GM12878 (cell line): Measurements from ENCODE around the gene CLIP2. TPM values are rescaled to one million over a fixed set of nuclear protein-coding genes. Genes with fewer than 3 reads are reported as not detected.

Experiments
- ATAC-seq: fragments of 200-7000 bp; cut with Tn5 transposase; 3 replicates; pipeline ENCODE4 v1.9.1; 2020; ENCODE audit warnings: mild to moderate bottlenecking, moderate library complexity
- BruUV-seq: library from RNA; stranded (reverse); fragments of 400-500 nt; replicated peaks from 2 replicates; lab custom pipeline; 2021; lab: Mats Ljungman, UMichigan
- CTCF ChIA-PET: fragments of 300-600 bp; sonication (Branson Sonifier 250); formaldehyde crosslinking; extraction: SDS; loops from one replicate; lab custom pipeline; 2021; ENCODE audit warnings: inconsistent platforms; lab: Yijun Ruan, JAX
- POLR2A ChIA-PET: fragments of 350-600 bp; formaldehyde crosslinking; extraction: SDS; loops from one replicate; lab custom pipeline; 2021; ENCODE audit warnings: inconsistent platforms; lab: Charles Lee
- RAD21 ChIA-PET: fragments of 300-600 bp; sonication (Branson Sonifier 250); formaldehyde crosslinking; loops from one replicate; lab custom pipeline; 2023; ENCODE audit warnings: antibody characterized with exemption; ENCODE audit not compliant: unreplicated experiment; lab: Charles Lee
- SMC1A ChIA-PET: fragments of 300-600 bp; sonication (Branson Sonifier 250); formaldehyde crosslinking; loops from one replicate; lab custom pipeline; 2023; ENCODE audit not compliant: unreplicated experiment, uncharacterized antibody; lab: Charles Lee
- DNase-seq: peaks from one replicate; pipeline ENCODE4 v3.0.0-alpha.2; 2011; ENCODE audit warnings: low read depth, low spot score
- FAIRE-seq: peaks from 3 replicates; lab custom pipeline; 2011; peaks lifted over from hg19 to GRCh38; lab: Jason Lieb, UNC
- H2AFZ ChIP-seq: 2 replicates; pipeline ENCODE4 v1.6.0; 2011; ENCODE audit warnings: low read depth, low read length, control low read depth; ENCODE audit not compliant: control insufficient read depth
- H3K27ac ChIP-seq: 2 replicates; pipeline ENCODE4 v1.5.1; 2011; ENCODE audit warnings: control low read depth; ENCODE audit not compliant: control insufficient read depth, insufficient read depth
- H3K27me3 ChIP-seq, 2 experiments: replicated peaks in 1 of 2; 2 replicates each; pipeline versions ENCODE4 v1.6.0 to v1.6.1; 2011; ENCODE audit warnings: low read length in 1 of 2; ENCODE audit not compliant: control insufficient read depth in 2 of 2, insufficient read depth in 2 of 2
- H3K36me3 ChIP-seq, 2 experiments: 2 replicates each; pipeline ENCODE4 v1.5.1; 2011; ENCODE audit warnings: low read length in 1 of 2; ENCODE audit not compliant: control insufficient read depth in 2 of 2, insufficient read depth in 2 of 2
- H3K4me1 ChIP-seq: 2 replicates; pipeline ENCODE4 v1.6.1; 2011; ENCODE audit warnings: mild to moderate bottlenecking, low read length, moderate library complexity, mixed read lengths; ENCODE audit not compliant: control insufficient read depth, insufficient read depth
- H3K4me2 ChIP-seq: 2 replicates; pipeline ENCODE4 v1.6.0; 2011; ENCODE audit warnings: control low read depth; ENCODE audit not compliant: control insufficient read depth, insufficient read depth
- H3K4me3 ChIP-seq: fragments of 200-600 bp; sonication (generic); 2 replicates; pipeline ENCODE4 v1.5.1; 2016
- H3K79me2 ChIP-seq: 2 replicates; pipeline ENCODE4 v1.6.0; 2011; ENCODE audit warnings: low read length; ENCODE audit not compliant: control insufficient read depth, insufficient read depth
- H3K9ac ChIP-seq: 2 replicates; pipeline ENCODE4 v1.8.0; 2011; ENCODE audit warnings: low read length, control low read depth, mixed read lengths; ENCODE audit not compliant: control insufficient read depth, insufficient read depth
- H3K9me3 ChIP-seq: replicated peaks from 3 replicates; pipeline ENCODE4 v1.5.1; 2011; ENCODE audit warnings: mild to moderate bottlenecking, low read length; ENCODE audit not compliant: control insufficient read depth, insufficient read depth
- H4K20me1 ChIP-seq: 2 replicates; pipeline ENCODE4 v1.6.0; 2011; ENCODE audit not compliant: control insufficient read depth, insufficient read depth
- CHD1 ChIP-seq: IDR thresholded peaks from 2 replicates; pipeline ENCODE4 v1.6.1; 2012; ENCODE audit warnings: low read depth, low read length, improper control_type of control experiment
- DPF2 ChIP-seq: fragments of 450-650 bp; IDR thresholded peaks from 2 replicates; pipeline ENCODE4 v1.6.1; 2017; ENCODE audit warnings: mild to moderate bottlenecking
- KLF5 ChIP-seq: fragments of 450-650 bp; IDR thresholded peaks from 2 replicates; pipeline ENCODE4 v1.6.1; 2014; ENCODE audit warnings: mild to moderate bottlenecking; ENCODE audit not compliant: partially characterized antibody
- MLLT1 ChIP-seq: fragments of 450-650 bp; IDR thresholded peaks from 2 replicates; pipeline ENCODE4 v1.6.1; 2016; ENCODE audit warnings: mild to moderate bottlenecking
- NR2F1 ChIP-seq: fragments of 450-650 bp; conservative IDR thresholded peaks from 2 replicates; pipeline ENCODE4 v1.6.1; 2017; ENCODE audit warnings: mild to moderate bottlenecking
- PAX5 ChIP-seq: IDR thresholded peaks from 2 replicates; pipeline ENCODE4 v1.6.1; 2011; ENCODE audit warnings: low read depth, low read length, borderline replicate concordance
- RAD51 ChIP-seq: fragments of 450-650 bp; IDR thresholded peaks from 2 replicates; pipeline ENCODE4 v1.6.1; 2016; ENCODE audit warnings: moderate library complexity, mild to moderate bottlenecking, inconsistent platforms
- RCOR1 ChIP-seq: conservative IDR thresholded peaks from 2 replicates; pipeline ENCODE4 v1.6.1; 2012; ENCODE audit warnings: low read depth, low read length, improper control_type of control experiment
- SMARCA5 ChIP-seq: fragments of 450-650 bp; IDR thresholded peaks from 2 replicates; pipeline ENCODE4 v1.6.1; 2017; ENCODE audit warnings: mild to moderate bottlenecking
- WGBS: methylation state at CpG from one replicate; pipeline ENCODE4 v1.1.6; 2016; ENCODE audit warnings: low lambda C conversion rate; ENCODE audit not compliant: insufficient replicate concordance, insufficient coverage; ENCODE audit errors: missing lambda C conversion rate; 5-methylcytosine and 5-hydroxymethylcytosine counted together
- in situ Hi-C: fragments of 300-500 bp; cut with MboI; formaldehyde crosslinking; loops from 9 replicates; pipeline ENCODE4 v1.14.3; 2018; ENCODE audit warnings: mixed read lengths
- intact Hi-C: fragments of 100-400 bp; cut with micrococcal nuclease; formaldehyde crosslinking; loops from one replicate; pipeline ENCODE4 v1.14.2; 2022; ENCODE audit not compliant: unreplicated experiment
- polyA plus RNA-seq, 11 experiments: library from polyadenylated mRNA; depleted of rRNA in 4 of 11; unstranded in 6 of 11; stranded (reverse) in 5 of 11; fragments of >200 nt; fragmentation: Nextera tagmentation in 4 of 11; fragmentation: Illumina TruSeq in 1 of 11; extraction: Ambion mirVana in 4 of 11; extraction: Trizol in 1 of 11; gene quantifications; 1 replicate in 1 of 11; 2 replicates in 10 of 11; pipeline versions ENCODE4 v1.2.1 to v1.2.3, GENCODE V29; 2011 to 2016; ENCODE audit warnings: inconsistent platforms in 2 of 11, missing spikeins in 2 of 11, low read depth in 1 of 11
- total RNA-seq, 4 experiments: library from RNA; depleted of rRNA in 3 of 4; stranded (reverse); fragments of >200 nt in 3 of 4; fragmentation: Illumina TruSeq in 1 of 4; extraction: Trizol in 1 of 4; gene quantifications; 2 replicates each; pipeline versions ENCODE4 v1.2.1 to v1.2.3, GENCODE V29; 2013 to 2021
- TF ChIP-seq, protein P1 (sequence below): fragments of 150-350 bp; IDR thresholded peaks from 2 replicates; pipeline ENCODE4 v1.6.1; 2014; ENCODE audit warnings: mild to moderate bottlenecking, low read depth, low read length
- TF ChIP-seq, protein P2 (sequence below): fragments of 450-650 bp; IDR thresholded peaks from 2 replicates; pipeline ENCODE4 v1.6.1; 2017; ENCODE audit warnings: low read depth, mild to moderate bottlenecking, moderate library complexity

The CLIP2 gene
- total and polyA plus RNA-seq, 10 of the 15 experiments (the other 5 are each of a cell fraction or from before 2014, with no cell fraction given), result 0.26 to 56.3 (median 21.0) TPM

- TF ChIP-seq KLF5 (no peak), NR2F1 (peak; percentile 50; the same call in 1 of the 2 replicates), SMARCA5 (peak; percentile 39), MLLT1 (no peak), RCOR1 (no peak), DPF2 (peak; percentile 79; the same call in 1 of the 2 replicates), PAX5 (0 out of 2 replicates have a peak, but pooled peaks have one; percentile 38), RAD51 (no peak)
- TF ChIP-seq, protein P1, sequence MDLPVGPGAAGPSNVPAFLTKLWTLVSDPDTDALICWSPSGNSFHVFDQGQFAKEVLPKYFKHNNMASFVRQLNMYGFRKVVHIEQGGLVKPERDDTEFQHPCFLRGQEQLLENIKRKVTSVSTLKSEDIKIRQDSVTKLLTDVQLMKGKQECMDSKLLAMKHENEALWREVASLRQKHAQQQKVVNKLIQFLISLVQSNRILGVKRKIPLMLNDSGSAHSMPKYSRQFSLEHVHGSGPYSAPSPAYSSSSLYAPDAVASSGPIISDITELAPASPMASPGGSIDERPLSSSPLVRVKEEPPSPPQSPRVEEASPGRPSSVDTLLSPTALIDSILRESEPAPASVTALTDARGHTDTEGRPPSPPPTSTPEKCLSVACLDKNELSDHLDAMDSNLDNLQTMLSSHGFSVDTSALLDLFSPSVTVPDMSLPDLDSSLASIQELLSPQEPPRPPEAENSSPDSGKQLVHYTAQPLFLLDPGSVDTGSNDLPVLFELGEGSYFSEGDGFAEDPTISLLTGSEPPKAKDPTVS, result no peak
Measured at GRCh38 chr7:74289018-74289658, at the start of gene CLIP2 (continued).

DNA sequence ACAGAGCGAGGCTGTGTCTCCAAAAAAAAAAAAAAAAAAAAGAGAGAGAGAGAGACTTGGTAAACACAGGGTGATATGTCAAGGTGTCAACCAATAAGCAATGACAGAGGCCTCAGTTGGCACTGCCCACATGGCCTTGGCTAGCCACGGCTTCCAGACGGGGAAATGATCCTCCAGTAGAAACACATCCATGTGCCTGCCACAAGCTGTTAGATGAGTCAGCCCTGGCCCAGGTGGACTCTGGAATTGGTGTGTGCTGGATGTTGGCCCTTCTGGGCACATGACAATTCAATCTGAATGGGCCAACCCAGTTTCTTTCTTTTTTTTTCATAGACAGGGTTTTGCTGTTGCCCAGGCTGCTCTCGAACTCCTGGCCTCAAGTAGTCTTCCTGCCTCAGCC lies 48.7 kb upstream of the CLIP2 start:
- FAIRE-seq, result no peak
- Histone ChIP-seq H3K36me3 (peaks cover 44 to 45% of the 10 kb centered on the region in 2 experiments), H3K27ac (no peak overlapping the region)
- 96% methylated on average over 4 of the region's 4 CpGs for WGBS
- intact Hi-C loops, result no loop called here
- TF ChIP-seq, protein P2, sequence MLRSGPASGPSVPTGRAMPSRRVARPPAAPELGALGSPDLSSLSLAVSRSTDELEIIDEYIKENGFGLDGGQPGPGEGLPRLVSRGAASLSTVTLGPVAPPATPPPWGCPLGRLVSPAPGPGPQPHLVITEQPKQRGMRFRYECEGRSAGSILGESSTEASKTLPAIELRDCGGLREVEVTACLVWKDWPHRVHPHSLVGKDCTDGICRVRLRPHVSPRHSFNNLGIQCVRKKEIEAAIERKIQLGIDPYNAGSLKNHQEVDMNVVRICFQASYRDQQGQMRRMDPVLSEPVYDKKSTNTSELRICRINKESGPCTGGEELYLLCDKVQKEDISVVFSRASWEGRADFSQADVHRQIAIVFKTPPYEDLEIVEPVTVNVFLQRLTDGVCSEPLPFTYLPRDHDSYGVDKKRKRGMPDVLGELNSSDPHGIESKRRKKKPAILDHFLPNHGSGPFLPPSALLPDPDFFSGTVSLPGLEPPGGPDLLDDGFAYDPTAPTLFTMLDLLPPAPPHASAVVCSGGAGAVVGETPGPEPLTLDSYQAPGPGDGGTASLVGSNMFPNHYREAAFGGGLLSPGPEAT, result no peak
- TF ChIP-seq CHD1, result no peak
- TF ChIP-seq, all 136 proteins: peak for 0
- Histone ChIP-seq H3K4me2 (no peak overlapping the region), H3K4me1 (peaks cover 7% of the 10 kb centered on the region), H4K20me1 (no peaks in the 10 kb centered on the region), H2AFZ (no peak overlapping the region), H3K4me3 (no peak overlapping the region), H3K9me3 (no peaks in the 10 kb centered on the region), H3K79me2 (no peaks in the 10 kb centered on the region; the same call in none of the 2 replicates), H3K9ac (no peak overlapping the region), H3K27me3 (no peaks in the 10 kb centered on the region)
- in situ Hi-C loops, result no loop called here
- CTCF ChIA-PET, result interaction anchor here (2.0 kb wide), 1 partner anchor 161 kb away, joined by 5 read pairs; no protein-coding TSS in a partner anchor
- SMC1A ChIA-PET, result interaction anchor here (0.9 to 2.1 kb wide), 2 partner anchors 9 to 22 kb away, joined by 4 to 9 read pairs; no protein-coding TSS in a partner anchor
- ATAC-seq, result no peak
- RAD21 ChIA-PET, result interaction anchor here (0.7 to 1.8 kb wide), 2 partner anchors 24 to 161 kb away, joined by 3 to 6 read pairs; no protein-coding TSS in a partner anchor
- no peak for DNase-seq
- POLR2A ChIA-PET, result interaction anchor here (0.7 to 1.8 kb wide), 2 partner anchors 14 to 23 kb away, joined by 4 to 5 read pairs; partner anchors contain the start of gene RFC2
- BruUV-seq, result no TSS peak
